ENCODE data around the gene IL6ST.

The IL6ST gene

DNA sequence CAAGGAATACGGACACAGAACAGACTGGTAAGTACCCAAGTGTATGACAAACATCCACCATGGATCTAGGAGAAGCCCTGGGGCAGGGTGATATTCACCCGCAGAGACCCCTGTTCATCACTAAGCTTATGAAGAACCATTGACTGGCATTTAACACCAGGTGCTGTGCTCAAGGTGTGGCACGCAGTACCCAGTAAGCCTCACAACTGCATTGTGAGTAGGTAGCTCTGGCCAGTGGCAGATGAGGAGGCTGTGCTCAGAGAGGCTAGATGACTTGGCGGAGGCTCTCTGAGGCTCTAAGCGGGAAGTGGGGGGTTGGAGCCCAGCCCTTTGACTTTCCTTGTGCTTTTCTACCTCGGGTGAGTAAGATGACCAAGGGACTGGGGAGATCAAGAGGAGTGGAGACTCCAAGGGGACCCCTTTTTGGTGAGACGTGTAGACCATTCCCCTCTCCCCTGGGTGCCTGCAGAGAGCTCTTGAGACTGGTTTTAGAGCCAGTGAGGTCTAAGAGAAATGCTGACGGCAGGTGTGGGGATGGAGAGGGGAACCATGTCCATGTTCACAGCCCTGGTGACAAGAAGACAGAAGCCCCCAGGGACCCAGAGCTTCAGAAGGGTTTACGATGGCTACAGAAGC, 70.8 kb downstream of the IL6ST start:
- H3K27ac ChIP-seq: no peak overlapping the region
- DNase-seq (ENCODE audit: low read depth, low spot score): no peak

DNA sequence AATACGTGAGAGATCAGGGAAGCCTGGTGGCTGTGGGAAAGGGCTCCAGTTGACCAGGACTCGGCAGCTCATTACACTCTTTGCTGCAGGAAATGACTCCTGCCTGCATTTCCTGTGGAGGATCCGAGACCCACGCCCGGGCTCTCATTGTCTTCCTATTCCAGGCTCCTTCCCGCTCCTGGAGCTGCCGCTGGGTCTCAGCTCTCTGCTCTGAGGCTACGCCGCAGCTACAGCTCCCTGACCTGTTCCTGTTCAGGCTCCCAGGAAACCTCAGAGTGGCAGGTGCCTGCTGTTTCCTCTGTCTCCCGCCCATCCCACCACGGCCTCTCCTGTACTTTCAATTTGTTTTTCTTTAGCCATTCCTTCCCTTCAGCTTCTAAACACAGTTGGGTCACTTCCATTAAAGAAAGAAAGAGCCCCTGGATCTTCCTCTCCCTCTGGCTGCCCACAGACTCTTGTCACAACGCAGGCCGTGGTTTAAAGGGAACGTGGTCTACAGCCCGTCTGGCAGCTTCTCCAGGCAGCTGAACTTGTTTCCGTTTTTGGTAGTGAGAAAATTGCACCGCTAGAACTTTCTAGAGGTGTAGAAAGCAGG, 71.5 kb downstream of the IL6ST start:
- DNase-seq (ENCODE audit: low read depth, low spot score): no peak
- H3K27ac ChIP-seq: no peak overlapping the region

DNA sequence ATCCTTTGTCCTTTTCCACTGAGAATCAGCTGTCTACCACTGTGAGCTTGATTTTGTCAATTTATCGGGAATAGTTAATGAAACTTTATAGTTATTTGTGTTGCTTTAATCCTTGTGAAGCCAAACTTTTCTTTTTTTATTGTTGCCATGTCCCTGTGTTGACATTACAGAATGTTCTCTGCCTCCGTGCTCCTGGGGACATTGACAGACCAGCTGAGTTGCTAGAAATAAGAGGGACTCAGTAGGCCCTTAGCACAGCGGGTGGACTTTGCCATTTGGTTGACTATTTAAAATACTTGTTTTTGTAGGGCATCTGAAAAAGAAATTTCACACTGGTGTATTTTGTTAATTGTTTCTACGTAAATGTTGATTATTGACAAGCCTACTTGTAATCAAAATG, 73.1 kb downstream of the IL6ST start:
- H3K27ac ChIP-seq: no peak overlapping the region
- DNase-seq (ENCODE audit: low read depth, low spot score): no peak

DNA sequence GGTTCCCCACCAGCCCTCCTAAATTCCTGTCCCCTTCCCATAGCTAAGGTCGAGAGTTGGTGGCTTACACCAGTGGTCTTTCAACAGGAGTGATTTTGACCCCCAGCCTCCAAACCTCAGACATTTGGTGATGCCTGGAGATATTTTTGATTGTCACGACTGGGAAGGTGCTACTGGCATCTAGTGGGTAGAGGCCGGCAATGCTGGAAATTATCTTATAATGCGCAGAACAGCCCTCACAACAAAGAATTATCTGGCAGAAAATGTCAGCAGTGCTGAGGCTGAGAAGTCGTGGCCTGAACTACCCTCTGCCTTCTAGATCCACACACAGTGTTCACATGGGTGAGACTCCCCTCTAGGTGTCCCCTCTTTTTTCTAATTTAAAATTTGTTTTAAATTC, 74.0 kb downstream of the IL6ST start:
- H3K27ac ChIP-seq: no peak overlapping the region
- DNase-seq (ENCODE audit: low read depth, low spot score): no peak

DNA sequence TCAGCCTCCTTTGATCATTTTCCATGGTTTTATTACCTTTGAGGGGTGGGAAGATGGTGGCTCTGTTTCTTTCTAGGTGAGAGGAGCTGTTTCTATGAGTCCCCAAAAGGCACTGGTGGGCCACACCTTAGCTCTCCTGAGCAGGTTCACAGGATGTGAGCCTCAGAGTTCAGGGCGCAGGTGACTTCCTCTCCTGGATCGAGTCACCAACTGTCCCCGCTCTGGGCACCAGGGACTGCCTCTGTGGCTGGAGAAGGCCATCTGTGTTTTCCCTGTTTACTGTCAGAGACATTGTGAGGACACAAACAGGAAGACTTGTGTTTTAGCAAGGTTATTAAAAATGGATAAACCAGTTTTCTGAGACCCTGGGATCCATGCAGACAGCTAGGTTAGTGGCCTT, 75.1 kb downstream of the IL6ST start:
- no peak overlapping the region for H3K27ac ChIP-seq
- DNase-seq (ENCODE audit: low read depth, low spot score): no peak

DNA sequence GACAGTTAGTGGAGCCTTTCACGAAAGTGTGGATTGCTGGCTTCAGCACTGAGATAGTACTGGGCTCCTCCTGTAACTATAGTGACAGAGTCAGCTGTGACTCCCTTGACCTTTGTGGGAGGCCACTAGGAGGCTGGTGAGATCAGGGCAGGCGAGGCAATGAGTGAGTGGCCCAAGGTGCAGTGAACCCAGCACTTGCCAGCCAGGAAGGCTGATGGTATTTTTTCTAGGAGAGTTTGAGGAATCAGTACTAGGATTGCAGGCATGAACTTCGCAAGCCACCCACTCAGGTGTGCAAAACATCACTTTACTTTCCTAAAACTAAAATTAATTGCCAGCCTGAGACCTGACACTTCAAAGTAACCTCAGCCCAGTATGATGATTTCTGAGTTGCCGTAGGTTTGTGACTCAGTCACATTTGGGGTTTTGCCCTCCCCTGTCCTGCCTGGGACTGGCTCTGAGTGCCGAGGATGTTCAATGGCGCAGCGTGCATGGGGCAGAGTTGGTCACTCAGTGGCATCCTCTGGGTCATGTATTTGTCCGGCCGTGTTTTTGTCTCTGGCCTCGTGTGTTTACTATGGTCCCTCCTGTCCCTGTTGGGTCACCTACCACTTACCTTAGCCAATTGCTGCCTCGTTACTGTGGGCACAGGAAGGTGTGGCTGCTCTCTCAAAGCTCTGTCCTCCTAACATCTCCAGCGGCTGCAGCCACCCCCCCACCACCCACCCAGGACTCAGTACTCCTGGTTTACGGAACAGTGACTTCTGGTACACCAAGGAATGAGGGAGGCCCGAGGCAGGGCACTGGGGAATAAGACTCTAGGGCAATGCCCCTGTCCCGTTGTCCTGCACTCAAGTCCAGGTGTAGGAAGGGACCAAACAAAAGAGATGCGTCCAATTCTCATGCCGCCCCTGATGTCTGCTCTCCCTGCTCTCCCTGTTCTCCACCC, 76.4 kb downstream of the IL6ST start:
- no peak for DNase-seq (ENCODE audit: low read depth, low spot score)
- H3K27ac ChIP-seq: no peak overlapping the region

DNA sequence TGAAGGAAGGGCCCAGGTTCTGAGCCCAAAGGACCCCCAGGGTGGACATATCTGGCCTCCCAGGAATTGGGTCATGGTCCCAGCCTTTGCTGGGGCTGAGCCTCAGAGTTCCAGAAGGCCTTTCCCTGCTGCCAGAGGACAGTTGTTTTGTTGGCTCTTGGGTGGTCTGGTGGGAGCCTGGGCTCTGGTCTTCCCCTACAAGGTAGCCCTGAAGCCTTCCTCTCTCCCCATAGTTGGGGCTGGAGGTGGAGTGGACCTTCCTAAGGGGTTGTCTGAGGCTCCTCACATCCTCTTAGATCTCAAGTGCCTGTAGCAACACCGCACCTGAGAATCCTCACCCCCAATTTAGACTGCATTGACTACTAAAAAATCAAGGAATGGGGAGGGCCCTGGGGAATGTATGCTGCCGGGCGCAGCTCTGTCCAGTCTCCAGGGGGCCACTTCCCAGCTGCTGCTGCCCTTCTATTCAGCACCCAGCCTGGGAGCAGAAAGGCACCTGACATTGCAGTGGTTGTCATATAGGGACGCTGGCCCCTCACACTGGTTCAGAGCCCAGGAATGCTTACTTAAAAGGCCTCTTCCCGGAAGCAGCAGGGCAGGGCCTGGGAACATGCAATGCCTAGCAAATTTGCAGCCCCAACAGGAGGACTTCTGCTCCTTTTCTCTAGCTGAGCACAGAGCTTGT, 77.2 kb downstream of the IL6ST start:
- DNase-seq (ENCODE audit: low read depth, low spot score): no peak
- H3K27ac ChIP-seq: no peak overlapping the region

DNA sequence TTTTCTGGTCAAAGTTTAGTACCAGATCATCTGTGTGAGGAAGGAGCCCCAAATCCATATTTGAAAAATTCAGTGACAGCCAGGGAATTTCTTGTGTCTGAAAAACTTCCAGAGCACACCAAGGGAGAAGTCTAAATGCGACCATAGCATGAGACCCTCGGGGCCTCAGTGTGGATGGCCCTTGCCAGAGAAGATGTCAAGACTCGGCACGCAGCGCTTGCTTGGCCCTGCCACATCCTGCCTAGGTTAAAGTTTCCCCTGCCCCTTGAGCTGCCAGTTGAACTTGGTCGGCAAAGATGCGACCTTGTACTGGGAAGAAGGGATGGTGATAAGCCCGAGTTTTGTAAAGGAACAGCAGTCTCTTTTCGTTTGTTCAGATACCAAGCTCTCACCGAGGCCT, 77.8 kb downstream of the IL6ST start:
- no peak overlapping the region for H3K27ac ChIP-seq
- DNase-seq (ENCODE audit: low read depth, low spot score): no peak

DNA sequence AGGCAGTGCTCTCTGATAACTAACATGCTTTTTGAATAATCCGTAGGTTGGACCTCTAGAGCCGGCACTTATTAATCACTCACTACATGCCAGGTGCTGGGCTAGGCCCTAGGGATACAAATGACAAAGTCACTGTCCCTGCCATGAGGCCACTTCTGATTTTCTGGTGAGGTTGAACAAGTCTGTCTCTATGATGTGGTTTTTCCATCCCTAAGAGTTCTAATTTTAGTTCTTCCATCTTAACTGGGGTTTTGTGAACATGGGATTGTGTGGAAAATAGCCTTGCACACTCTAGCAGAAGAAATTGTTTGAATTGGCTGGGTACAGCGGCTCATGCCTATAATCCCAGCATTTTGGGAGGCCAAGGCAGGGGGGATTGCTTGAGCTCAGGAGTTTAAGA, 79.0 kb downstream of the IL6ST start:
- DNase-seq (ENCODE audit: low read depth, low spot score): no peak
- H3K27ac ChIP-seq: no peak overlapping the region

DNA sequence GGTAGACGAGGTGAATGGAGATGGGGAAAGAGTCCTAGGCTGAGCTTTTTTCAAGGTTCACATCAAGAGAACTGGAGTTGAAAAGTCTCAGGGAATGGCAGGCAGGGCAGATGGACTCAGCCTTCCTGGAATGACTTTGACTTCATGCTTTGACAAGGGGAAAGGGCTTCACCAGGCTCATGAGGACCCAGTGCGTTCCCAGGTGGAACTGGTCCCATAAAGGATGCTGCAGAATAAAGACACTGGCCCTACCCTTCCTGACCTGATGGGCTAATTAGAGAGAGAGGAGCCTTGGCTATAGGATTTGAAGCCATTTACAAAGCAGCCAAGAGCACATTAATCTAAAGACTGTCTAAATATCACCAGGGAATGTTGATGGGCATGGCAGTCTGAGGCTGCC, 79.8 kb downstream of the IL6ST start:
- no peak overlapping the region for H3K27ac ChIP-seq
- no peak for DNase-seq (ENCODE audit: low read depth, low spot score)

DNA sequence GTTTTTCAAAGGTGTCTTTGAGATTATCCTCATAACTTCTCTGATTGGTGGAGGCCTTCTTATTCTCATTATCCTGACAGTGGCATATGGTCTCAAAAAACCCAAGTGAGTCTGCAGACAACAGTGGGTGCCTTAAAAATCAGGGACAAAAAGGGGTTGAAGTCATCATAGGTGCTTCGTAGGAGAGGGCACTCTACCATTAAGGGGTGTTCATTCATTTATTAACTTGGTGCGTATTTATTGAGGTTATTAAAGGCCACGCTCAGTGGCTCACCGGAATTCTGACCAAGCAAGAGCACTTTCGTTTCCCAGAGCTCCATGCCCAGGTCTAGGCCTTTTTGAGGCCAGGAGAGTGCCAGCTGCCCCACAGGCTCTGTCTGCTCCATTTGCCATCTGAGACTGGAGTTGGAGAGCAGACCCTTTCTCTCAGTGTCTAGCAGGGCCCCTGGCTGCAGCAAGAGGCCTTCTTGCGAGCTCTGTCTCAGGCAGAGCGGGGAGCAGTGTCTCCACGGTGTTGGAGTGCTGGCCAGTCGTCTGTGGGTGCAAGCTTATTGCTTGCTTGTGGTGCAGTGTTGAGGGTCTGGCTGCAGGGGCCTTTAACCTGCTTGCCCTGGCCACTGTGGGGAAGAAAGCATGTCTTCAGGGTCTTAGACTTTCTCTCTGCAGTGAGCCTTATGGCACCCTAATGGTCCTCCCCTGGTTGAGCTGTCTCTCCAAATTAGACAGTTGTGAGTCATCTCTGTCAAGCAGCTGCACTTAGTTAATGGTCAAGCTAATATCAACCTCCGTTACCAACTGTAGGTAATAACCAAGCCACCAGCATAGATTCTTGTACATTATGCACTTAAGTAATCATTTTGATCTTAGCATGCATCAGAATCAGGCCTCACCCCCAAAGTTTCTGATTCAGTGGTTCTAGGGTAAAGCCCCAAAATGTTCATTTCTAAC, 81.0 kb downstream of the IL6ST start:
- no peak overlapping the region for H3K27ac ChIP-seq
- no peak for DNase-seq (ENCODE audit: low read depth, low spot score)

DNA sequence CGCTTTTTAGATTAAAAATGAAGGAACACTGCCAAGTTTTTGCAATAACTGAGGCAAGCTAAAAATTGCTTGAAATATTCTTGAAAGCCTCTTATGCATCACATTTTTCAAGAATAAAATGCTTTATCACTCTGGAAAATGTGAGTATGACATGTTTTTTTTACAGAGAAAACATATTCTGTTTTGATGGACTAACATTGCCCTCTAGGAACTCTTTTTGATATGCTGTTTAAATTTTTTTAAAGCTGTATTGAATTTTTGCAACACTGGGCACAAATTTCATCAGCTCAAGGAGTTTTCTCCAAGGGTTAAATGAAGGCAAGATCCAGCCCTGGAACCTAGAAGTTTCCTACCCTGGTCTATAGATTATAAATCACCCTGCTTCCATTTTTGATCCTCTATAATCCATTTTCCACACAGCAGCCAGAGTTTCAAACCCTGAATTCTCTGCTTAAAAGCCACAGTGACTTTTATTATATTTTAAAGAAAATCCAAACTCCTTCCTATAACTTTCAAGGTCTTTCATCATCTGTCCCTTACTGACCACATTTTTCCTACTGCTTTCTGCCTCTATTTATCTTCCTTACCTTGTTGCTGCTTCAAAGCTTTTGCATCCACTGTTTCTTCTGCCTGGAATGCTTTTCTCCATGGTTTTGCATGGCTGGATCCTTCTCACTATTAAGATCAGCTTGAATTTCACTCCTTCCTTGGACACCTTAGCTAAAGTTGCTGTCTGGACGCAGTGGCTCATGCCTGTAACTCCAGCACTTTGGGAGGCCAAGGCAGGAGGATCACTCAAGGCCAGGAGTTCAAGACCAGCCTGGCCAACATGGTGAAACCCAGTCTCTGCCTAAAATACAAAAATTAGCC, 82.7 kb downstream of the IL6ST start:
- H3K27ac ChIP-seq: no peak overlapping the region
- DNase-seq (ENCODE audit: low read depth, low spot score): no peak

DNA sequence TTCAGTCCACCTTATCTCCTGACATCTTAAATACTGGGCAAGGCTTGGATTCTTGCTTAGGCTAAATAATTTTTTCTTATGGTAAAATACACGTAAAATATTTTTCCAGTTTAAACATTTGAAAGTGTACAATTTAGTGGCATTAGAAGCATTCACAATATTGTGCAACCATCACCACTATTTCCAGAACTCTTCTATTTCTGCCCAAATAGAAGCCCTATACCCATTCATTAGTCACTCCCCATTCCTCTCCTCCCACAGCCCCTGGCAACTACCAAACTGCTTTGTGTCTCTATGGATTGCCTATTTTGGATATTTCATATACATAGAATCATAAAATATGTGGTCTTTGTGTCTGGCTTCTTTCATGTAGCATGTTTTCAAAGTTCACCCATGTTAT, 86.0 kb downstream of the IL6ST start:
- DNase-seq (ENCODE audit: low read depth, low spot score): no peak
- no peak overlapping the region for H3K27ac ChIP-seq

DNA sequence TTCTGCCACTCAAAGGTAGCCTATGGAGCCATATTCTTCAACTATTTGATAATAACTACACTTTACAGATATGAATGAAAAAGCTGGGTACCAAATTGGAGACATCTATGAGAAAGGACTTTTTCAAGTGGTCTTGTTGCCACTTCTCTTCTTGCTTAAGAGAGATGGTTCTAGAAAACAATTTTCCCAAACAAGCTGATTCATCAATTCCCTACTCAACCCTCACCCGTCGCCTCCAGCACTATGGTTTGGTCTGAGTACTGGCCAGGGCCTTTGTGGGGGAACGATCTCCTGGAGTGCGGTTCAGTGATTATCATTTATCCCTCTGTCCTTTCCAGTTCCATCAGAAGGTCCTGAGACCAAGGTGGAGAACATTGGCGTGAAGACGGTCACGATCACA, 86.8 kb downstream of the IL6ST start:
- no peak for DNase-seq (ENCODE audit: low read depth, low spot score)
- H3K27ac ChIP-seq: no peak overlapping the region

DNA sequence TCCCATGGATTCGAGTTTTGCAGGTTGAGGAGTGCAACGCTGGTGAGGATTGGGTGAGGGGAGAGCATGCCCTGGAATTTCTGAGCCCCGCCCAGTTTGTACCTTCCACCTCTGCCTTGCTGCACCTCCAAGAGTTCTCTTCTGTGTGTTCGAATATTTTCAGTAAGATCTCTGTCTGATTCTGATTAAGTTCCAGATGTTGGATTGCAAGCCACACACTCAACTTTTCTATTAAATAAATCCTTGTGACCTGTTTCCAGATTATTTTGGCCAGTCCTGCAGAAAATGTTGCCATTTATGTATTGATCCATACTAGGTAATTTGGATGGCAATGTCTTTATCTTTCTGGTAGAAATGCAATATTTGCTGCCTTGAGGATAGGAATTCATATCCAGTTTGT, 89.5 kb downstream of the IL6ST start:
- DNase-seq (ENCODE audit: low read depth, low spot score): no peak

DNA sequence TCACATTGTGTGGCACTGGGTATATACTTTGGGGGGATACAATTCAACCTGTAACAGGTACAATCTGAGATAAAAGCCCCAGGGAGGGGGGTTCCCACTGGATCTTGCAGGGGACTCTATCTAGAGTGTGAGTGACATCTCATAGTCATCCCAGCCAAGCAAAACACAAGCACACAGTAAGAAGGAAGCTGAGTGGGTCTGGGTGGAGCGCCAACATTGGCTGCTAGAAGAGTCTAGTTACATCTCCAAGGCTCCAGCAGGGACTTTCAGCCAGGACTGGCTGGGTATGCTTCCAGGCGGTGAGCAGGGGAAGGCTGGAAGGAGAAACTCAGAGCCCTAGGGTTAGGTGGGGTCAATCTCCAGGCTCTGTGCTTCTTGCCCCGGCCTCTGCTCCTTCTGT, 90.6 kb downstream of the IL6ST start:
- no peak overlapping the region for H3K27ac ChIP-seq
- no peak for DNase-seq (ENCODE audit: low read depth, low spot score)

More for the DNA sequence above, 89.5 kb downstream of the IL6ST start:
- no peak overlapping the region for H3K27ac ChIP-seq

DNA sequence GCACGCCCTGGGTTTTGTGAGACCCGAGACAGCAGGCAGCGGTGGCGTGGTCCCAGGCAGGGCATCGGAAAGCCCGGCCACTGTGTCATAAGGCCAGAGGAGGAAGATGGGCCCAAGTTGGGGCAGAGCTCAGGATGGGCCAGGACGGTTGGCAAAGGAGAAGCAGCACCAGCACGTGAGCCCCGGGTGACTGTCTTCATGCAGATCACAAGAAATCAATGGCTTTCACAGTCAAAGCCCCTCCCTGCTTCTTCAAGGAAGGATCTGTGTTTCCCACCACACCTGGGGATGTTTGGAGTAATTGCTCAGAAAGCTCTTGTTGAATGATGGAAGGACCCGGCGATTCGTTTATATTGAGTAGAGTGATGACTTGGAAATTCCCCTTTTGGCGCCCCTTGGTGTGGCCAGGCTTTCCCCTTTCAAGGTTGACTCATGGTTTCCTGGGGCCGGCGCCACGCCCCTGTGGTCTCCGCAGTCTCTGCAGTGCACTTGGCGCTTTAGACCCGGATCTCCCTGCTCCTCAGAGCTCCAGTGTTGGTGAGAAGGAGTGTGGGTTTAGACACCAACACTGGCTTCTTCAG, 91.6 kb downstream of the IL6ST start:
- no peak for DNase-seq (ENCODE audit: low read depth, low spot score)
- no peak overlapping the region for H3K27ac ChIP-seq

DNA sequence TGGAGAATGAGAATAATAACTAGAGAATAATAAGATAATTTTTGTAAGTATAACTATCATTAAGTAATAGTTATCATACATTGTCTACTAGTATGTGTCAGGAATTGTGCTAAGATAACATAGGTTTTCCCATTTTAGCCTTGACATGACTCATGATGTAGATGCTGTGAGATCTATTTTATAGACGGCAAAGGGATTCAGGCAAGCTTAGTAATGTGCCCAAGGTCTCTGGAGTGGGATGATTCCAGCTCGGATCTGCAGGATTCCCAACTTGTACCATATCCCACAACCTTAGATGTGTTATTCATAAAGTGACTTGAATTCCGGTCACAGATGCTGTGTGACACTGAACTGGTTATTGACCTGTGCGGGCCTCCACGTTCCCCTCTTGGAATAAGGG, 92.1 kb downstream of the IL6ST start:
- no peak overlapping the region for H3K27ac ChIP-seq
- no peak for DNase-seq (ENCODE audit: low read depth, low spot score)

DNA sequence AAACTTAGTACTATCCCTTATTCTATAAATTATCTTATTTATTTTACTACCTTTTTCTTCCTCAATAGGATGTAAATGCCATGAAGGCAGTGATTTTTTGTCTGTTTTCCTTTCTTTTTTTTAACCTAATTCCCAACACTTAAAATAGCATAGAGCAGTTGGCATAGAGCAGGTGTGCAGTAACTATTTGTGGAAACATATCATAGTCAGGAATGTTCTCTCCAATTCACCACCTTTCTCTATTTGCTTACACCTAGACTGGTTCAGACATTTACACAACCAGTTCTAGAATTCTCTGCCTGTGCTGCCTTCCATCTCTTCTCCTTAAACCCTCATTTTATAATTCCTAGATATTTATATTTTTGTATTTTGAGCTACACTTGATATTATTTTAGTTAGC, 94.0 kb downstream of the IL6ST start:
- no peak for DNase-seq (ENCODE audit: low read depth, low spot score)
- no peak overlapping the region for H3K27ac ChIP-seq
